NCI-H510A treated with DMSO at 0.1 percent for 48 hours (cell line): ENCODE data around the gene IL1A.

Experiments used
- DNase-seq: peaks from one replicate; lab custom pipeline; 2025; lab: John Stamatoyannopoulos, UW

The IL1A gene

DNA sequence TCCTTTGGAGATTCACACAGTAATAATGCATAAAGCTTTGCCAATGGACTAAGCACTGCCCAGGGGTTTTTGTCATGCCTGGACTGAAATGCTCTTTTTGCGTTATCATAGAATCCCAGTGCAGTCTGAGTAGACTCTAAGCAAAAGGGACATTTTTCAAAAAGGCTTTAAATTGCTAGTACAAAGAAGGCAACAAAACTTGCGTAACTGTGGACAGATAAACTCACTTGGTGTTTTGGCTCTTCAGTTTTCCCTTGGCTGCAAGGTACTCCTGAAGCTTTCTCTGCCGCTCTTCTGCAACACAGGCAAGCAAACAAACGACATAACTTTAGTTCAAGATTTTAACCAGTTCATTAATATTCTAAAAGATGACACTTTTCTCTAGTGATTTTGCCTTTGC is 22.0 kb downstream of the IL1A start:
- no peak for DNase-seq

DNA sequence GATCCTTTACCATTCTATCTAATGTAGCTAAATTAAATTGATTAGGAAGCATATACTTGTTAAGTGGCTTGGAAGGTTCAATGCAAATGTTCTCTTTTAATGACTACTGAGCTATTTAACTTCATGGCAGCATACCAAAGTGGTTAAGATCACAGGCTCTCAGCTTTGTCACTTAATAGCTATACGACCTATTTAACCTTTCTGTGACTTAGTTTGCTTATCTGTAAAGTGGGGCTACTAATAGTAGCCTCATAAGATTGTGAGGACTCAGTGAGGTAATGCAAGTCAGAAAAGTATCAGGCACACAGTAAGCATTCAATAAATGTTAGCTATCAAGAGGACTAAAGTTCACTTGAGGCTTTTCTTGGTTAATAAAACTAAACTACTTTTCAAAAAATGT is 24.1 kb downstream of the IL1A start:
- DNase-seq, result no peak

DNA sequence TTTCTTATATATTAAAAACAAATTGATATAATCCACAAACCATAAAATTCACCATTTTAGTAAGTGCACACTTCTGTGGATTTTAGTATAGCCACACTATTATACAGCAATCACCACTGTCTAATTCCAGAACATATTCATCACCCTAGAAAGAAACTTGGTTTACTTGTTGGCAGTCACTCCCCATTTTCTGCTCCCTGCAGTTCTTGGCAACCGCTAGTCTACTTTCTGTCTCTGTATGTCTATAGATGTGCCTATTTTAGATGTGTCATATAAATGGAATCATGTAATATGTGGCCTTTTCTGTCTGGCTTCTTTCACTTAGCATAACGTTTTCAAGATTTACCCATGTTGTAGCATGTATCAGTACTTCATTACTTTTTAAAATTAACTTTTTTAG is 25.6 kb downstream of the IL1A start:
- no peak for DNase-seq

DNA sequence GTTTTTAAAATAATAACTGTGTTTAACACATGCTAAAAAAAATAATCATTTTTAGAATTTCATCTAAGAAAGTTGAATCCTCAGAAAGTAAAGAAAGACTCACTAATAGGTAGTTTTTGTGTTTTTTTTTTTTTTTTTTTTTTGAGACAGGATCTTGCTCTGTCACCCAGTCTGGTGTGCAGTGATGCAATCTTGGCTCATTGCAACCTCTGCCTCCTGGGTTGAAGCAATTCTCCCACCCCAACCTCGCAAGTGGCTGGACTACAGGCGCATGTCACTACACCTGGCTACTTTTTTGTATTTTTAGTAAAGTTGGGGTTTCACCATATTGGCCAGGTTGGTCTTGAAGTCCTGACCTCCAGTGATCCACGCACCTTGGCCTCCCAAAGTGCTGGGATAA is 27.0 kb downstream of the IL1A start:
- DNase-seq, result no peak

DNA sequence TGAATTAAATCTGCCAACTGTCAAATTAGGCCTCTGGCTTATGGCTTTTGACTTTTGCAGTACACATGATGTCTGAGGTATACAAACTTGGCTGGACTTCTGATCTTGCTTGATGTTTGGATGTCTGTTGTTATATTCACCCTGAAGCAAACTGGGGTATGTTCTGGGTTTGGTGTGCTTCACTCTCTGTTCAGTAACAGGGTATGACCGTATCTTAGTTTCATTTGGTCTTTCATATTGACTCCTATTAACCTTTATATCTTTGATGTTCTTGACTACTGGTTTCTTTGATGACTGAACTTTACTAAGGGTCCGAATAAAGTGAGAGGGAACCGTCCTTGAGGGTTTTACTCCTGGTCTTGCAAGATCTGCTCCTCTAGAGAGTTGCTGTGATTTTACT is 28.1 kb downstream of the IL1A start:
- no peak for DNase-seq

DNA sequence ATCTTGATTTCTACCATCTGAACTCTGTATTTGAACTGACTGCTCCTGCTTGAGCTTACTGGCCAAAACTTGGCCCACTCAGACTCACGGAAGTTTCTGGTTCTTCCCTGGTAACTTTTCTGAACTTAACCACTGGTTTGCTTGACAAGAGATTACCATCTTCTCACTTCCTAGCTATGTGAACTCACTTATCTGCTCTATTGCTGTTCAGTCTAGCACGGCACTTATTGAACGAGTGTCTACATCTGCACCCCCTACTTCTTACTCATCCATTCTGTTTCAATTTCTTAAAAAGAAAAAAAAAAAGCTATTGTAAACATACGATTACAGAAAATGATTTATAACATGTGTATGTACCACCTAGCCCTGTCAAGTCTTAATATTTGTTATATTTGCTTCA is 28.8 kb downstream of the IL1A start:
- no peak for DNase-seq

DNA sequence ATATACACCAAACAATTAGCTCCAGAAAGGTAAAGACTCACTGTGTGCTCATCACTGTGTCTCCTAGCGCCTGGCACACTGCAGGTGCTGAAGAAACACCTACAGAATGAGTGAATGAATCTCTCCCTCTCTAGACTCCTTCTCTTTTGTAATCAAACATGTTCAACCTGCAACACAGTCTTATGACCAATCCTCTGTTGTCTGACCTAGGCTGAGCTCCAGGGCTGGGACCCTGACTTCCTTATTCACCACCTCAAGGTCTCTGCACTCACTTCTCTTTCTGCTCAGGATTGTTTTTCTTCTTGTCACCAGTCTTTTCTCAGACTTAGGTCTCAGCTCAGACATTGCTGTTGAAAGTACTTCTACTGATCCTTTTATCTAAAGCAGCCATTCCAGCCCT is 29.7 kb downstream of the IL1A start:
- DNase-seq, result no peak

DNA sequence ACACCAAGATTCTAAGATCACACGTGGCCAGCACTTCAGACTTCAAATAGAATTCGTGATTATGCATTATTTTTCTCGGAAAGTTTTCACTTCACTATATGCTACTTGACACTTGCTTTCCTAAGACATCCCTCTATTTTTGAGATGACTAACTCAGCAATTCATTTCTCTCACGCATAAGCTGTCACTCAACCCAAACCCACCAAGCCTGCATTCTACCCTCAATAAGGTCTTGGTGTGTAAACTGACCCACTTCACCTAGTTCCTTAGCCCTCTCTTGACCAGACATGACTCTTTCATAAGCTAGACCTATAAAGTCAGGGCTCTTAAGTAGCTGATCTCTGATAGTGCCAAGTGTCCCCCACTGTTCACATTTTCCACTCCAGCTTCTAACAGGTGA is 31.6 kb downstream of the IL1A start:
- DNase-seq, result no peak

DNA sequence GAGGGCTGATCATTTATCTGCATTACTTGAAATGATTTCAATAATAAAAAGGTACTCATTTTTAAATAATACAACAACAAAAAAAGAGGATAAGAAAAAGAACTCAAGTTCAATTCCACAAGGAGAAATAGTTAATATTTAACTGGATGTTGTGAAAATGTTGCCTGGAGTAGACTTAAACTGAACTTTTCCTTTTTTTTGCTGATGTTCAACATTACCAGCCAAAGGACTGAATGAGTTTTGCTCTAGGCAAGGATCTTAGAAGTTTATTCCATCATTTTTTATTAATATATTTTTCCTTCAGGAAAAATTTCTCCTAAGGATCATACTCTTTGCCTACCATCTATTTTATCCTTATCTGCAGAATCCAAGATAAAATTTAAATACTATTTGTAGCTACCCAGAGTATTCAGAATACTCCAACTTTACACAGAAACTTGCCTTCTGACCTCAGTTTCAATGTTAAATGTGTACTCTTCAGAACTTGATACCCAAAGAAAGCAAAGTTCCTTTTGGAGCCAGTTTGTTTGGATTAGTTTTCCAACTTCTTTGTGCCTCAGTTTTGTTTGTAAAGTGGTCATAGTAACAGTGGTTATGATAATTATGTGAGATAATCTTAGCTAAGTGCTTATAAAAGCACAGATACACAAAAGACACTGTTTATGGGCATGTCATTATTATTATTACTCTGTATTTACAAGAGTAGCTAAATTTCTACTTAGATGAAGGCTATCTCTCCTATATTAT is 32.7 kb downstream of the IL1A start:
- no peak for DNase-seq

DNA sequence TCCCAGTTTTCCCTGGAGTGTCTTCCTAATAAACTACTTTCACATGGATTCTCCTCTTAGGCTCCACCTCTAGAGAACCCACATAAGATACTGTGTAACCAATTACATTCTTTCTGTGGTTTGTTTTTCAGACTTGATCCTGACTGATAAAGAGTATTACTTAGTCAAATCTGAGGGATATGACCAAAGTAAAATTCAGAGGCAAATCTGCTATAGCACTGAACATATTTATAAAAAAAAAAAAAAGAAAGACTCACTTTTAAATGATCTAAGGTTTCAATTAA is 33.8 kb downstream of the IL1A start:
- DNase-seq, result no peak

DNA sequence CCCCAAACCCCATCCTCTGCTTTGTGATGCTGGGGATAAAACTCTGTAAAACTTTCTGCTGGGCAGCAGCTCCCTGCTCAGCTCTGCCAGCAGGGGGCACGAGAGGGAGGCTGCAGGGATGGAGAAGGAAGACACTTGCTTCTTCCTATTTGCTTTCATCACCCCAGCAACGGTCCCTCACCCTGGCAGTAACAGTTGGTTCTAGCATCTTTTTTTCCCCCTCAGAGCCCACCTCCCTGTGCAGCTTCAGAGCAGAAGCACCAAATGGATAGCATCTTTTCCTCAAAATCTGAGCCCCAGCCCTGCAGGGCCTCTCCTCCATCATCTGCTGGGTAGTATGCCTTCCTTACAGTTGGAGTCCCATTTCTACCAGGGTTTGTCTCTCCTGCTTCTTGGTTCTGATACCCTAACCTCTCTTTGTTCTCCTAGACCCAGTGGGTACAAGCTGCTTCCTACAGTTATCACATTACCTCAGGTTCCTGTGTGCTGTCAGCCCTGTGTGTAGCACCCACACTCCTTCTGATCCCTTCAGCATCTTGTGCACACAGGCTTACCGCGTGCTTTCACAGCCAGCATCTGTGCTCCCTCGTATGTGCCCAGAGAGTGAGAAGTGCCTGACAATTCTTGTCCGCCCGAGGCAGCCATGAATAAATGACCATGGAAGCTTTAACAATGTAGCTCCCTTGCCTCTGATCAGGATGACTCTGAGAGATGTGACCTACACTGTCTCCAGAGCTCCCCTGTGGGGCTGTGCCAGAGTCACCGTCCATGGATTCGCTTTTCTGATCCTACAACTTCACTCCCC is 34.3 kb downstream of the IL1A start:
- peak; percentile 41 for DNase-seq

DNA sequence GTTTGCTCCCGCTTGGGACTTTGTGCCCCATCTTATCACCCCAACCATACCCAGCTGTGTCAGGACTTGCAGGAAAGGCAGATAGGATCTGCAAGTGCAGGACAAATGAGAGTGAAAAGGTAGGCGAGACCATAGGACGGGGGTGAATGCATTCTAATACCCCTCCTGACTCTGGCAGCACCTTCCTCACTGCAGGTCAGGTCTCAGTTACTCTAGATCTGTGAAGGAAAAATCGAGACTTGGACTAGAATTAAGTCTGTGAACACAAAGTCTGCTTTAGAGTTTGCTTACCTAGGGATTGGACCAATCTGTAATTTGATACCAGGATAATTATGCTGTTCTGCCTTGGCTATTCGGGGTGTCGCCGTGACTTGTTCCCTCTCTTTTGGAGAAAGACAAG is 43.8 kb downstream of the IL1A start:
- no peak for DNase-seq

DNA sequence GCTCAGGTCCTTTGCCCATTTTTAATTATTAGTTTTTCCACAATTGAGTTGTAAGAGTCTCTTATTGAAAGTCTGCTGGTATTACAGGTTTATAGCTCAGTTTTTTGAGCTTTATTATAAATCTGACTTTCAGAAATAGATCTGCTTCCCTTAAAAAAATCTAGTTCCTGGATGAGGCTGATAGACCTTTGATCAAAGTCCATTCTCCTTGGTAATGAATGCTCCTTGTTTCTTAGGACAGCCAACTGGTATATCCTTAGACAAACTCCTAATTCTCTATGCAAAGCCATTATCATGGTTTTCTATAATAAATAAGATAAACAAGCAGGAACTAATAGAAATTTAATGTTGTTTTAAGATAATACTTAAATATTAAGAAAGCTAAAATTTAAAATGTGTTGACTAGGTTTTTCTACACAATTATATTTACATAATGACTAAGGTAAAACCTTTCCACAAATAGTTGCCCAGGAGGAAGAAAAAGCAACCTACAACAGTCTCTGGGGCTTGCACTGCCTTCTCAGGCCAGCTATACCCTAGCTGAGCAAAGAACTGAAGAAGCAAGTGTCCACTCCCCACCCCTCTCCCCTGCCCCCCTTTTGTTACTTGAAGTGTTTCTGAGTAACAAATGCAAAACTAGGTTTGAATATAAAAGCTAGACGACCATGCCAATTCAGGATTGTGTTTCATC is 46.6 kb downstream of the IL1A start:
- no peak for DNase-seq

DNA sequence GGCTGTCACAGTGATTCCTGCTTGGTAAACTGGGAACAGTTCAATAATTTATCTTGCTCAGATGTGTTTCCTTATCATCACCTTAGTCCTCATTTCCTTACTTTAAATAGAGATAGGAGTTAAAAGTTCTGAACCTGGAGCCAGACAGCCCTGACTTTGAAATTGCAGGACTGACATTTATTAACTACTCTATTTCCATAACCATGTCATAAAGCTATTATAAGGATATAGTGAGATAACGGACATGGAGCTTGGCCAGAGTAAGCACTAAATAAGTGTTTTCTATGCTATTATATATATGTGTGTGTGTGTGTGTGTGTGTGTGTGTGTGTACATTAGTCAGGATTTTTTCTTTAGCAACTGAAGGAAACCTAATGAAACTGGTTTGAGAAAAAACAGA is 50.4 kb downstream of the IL1A start:
- DNase-seq, result no peak

DNA sequence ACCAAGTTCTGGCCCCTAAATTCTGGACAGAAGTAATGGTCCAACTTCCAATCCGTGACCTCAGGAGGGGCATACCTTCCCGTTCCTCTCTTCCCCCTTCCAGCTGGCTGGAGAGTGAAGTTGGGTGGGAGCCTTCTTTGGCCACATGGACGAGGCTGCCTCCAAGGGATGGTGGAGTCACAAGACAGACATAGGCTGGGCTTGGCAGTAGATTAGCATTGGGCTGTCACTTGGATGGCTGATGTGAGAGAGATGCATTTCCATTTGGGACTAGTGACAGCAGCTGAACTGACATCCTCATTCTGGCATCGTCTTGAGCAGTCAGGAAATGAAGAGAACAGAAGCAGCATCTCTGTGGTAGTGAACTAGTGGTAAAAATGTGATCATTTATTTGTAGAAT is 50.8 kb downstream of the IL1A start:
- DNase-seq, result no peak

DNA sequence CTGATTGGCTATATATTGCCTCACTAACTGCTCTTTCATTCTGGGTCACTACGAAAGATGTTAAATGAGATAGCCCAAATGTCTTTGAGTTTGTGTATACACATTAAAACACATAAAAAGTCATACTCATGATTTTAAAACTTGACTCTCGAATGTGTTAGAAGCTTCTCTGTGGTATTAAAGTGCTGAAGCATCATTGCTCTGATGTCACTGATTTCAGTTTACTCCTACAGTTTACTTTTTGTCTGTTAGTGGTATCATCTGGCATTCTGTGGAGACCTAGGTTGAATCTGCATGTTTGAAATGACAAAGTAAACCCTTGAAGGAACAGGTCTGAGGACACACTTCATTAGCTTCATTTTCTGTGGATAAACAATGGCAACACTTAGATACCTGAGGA is 52.8 kb downstream of the IL1A start:
- no peak for DNase-seq

DNA sequence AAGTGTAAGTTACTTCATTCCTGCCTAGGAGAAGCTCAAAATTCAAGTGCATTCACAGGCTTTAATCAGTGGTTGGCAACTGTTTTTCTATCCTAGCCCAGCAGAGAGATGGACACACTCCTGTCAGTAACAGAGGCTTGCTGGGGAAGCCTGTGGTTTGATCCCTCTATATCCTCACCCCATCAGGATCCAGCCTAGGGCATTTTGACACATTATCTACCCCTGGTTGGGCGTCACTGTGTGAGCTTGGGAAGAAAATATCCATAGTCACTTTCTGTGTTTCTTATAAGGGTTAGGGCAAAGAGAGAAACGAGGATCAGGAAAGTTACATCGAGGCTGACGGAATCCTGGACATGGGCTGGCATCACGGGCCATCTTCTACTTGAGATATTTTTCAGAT is 53.5 kb downstream of the IL1A start:
- no peak for DNase-seq

DNA sequence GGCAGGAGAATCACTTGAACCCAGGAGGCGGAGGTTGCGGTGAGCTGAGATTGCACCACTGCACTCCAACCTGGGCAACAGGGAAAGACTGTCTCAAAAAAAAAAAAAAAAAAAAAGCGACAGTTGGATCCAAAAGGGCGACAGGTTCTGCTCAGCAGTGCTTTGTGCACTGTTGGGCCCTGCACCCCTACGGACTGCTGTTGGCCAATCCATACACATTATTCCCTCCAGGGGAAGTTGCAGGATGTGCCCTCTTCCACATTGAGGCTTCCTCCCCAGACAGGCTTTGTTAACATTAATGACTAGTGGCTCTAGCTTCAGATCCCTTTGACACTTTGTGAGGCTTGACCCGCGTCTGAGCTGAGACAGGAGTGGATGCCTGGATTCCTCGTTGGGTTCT is 54.1 kb downstream of the IL1A start:
- no peak for DNase-seq

DNA sequence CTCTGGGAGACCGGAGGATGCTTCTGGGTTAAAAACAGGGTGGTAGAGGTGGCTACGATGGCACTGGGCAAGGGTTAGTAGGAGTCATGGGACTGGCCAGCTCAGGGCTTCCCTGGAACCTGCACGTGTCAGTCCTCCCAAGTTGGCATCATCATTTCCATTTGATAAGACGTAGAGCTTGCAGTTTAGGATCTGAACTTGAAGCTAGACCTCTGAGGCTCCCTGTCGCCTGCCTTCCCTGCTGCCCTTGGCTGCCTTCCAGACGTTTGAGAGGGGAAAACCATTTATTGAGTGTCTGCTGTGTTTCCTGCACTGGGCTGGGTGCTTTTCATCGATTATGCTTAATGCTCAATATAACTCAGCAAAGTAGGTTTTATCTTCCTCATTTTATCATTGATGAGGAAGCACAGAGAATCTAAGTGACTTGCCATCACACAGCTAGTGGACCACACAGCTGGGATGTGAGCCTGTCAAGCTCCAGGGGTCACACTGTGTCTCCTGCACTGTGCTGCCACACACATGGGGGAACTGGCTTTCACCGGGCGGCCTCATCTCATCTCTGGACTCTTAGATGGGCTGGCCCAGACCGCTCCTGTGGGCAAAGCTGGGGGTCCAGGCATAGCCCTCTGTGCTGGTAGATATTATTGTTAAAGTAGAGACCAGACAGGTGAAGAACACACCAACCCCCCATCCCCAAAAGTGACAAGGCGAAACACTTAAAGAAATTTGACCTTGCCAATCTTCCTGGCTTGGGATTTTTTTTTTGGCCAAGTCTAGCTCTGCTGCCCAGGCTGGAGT is 55.7 kb downstream of the IL1A start:
- no peak for DNase-seq

DNA sequence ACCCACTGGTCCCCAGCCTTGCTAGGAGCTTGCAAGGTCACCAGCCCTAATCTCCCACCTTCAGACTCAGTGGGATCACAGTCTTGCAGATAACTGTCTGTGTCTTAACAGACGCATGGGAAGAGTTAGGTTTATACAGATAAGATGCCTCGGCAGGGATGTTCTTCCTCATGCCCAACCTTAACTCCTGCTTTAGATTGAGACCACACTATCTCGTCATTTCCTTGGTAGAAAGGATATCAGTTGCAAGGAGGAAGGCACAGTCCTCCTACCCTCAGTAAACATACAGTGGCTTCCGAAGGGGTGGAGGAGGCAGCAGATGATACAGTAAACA is 56.3 kb downstream of the IL1A start:
- DNase-seq, result no peak

DNA sequence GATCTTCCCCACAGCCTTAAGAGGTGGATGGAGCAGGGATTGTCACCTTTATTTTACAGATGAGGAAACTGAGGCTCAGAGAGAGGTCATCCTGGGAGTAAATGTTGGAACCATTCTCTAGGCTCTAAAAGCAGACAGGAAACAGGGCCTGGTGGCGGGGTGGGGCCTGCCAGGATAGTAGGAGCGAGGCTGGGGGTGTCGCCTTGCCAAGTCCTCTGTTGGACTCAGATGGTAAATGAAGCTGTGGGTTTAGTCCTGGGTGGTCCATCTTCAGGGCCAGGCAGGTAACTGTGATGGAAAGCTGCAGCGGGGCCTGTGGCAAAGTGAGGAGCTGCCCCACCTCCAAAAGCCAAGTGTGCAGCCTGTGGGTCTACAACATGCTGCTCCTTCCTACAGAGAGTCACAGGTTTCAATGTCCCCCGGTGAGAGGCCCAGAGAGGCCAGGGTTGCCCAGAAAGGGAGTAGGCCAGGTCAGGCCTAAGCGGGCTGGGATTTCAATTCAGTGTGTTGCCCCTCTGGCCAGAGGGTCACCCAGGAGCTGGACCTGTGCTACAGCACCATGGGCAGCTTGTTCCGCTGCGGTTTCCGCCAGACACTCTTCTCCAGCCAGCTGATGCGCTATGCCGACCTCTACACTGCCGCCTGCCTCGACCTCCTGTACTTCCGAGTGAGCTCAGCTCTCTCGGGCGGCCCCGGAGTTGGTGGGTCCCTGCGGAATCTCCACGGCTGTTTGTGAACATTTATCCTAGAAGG is 56.8 kb downstream of the IL1A start:
- no peak for DNase-seq
